GM21529 (cell line): ENCODE measurements around the gene ATP6V1B1.
"Not testable (repeated sequence)": the region's sequence is repeated elsewhere in the genome, so short reads cannot be mapped to it uniquely, and the experiment has no call there.

Experiments used
- ATAC-seq: cut with Tn5 transposase; IDR thresholded peaks from one replicate; pipeline ENCODE4 v1.9.1; 2021; ENCODE audit not compliant: unreplicated experiment

The ATP6V1B1 gene

DNA sequence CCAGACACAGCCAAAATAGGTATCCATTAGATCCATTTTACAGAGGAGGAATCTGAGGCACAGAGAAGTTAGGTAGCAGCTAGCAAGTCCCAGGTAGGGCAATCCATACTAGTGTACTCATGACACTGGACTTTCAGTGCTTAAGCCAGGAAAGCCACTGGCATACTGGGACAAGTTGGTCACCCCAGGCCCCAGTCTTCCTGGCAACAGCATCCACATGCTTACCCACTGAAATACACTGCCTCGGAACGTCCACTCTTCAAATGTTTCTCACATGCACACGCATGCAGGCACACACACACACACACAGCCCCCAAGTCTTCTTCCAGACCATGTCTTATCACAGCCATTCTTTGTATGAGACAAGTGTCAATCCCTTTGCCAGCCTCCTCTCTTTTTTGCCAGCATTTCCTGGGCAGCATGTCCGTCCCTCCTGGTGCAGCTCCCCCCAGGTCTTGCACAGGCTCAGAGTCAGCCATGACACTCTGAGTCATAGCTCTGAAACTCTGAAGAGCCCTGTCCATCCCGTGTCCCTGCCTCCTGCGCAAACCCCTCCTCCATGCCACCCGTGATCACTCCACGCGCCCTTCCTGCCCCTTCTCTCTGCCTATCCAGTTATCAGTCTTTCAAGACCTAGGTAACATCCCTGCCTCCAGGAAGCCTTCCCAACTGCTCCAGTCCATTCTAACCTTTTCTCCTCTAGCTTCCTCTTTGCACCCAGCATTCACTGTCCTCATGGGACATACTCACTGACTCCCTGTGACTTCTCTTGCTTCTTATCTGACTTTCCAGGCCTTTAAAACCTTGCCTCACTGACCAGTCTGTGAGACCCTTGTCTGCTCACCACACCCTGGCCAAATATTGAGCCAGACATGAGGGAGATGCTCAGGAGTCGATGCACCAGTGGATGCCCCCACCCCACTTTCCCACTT is 69.8 kb downstream of the ATP6V1B1 start:
- no peak for ATAC-seq

DNA sequence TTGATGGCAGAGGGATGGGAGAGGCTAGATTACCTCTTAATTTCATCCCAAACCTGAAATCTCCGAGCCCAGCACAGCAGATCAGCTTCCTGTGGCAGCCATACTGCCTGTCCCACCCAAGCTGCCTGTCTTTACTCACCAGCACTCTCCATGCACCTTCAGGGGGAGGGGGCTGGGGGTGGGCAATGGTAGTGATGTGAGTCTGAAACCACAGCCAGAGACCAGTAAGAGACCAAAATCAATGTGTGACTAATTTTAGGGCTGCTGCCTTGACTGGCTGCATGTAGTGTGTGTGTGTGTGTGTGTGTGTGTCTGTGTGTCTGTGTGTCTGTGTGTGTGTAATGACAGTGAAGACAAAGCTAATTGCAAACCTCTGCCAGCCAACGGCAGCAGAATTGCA is 70.6 kb downstream of the ATP6V1B1 start:
- ATAC-seq, result no peak

DNA sequence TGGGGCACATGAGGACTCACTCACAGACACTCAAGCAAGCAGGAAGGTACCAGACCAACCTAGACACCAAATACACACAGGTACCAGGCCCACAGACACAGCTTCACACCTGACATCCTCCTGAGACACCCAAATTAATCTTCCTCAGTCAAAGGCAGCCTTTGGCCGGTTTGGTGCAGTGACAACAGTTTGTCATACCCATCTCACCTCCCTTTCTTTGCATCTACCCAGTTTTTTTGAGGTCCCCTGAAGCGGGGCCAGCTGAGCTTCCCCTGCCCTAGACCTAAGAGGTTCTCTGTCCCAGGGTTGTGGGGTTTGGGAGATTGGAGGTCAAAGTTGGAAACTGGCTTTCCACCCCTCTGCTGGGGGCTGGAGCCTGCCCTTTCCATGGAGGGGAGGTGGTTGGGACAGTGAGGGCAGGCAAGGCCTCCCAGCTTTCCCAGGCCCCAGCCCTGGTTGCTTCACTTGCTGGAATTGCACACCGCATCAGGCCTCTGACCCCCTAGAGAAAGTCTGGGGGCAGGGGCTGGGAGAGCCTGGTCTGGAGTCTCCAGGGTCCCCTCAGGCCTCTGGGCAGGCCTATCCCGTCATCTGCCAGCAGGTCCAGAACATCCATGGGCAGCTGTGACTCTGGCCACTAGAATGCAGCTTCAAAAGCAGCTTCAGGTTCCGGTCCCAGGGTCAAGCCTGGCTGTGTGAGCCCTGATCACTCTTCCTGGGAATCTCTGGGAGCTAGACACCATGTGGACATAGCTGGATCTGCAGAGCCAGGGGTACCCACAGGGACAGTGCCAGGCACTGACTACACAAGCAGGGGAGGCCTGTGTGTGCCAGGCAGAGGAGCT is 71.5 kb downstream of the ATP6V1B1 start:
- ATAC-seq, result no peak

DNA sequence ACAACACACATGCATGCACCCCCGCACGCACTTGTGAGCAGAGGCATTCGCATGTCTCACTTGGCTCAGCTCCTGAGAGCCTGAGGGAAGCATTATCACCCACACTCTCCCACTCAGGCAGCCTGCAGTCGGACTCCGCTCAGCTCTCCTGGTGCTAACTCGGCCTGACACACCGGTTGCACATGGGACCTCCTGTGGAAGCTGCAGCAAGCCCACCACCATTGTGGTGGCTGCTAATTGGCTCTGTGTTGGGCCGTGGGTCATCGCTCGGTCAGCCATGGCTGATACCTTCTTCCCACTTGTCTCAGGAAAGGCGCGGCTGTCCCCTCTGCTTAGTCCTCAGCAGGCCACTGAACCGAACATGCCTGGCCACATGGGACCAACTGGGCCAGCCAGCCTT is 72.6 kb downstream of the ATP6V1B1 start:
- ATAC-seq, result no peak

DNA sequence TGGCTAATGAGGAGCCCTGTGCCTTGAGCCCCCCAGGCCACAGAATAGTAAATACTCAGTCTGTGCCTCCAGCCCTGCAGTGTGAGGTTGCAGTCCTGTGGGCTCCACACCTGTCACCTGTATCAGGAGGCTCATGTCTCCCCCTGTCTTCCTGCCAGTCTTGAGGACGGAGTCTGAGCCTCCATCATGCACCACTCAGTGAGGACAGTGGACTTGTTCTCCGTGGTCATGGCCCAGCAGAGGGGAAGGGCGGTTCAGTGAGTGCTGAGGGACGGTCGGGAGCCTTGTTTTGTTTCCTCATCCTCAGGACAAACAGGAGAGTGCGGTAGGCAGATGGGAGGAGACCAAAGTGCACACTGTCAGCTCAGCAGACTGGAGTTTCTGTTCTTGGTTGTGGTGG is 76.1 kb downstream of the ATP6V1B1 start:
- not testable (repeated sequence) for ATAC-seq
